Activated CD4-positive, alpha-beta memory T cell treated with anti-CD3 and anti-CD28 coated beads for 36 hours (primary cell): ENCODE results near the gene SCMH1. TPM values are rescaled to one million over a fixed set of nuclear protein-coding genes. Genes with fewer than 3 reads are reported as not detected.

Source experiments
- CTCF ChIA-PET: fragments of 350-600 bp; sonication (Branson Sonifier 250); formaldehyde crosslinking; loops from one replicate; lab custom pipeline; 2021; ENCODE audit warnings: antibody characterized with exemption, inconsistent platforms; lab: Charles Lee
- POLR2A ChIA-PET: fragments of 350-600 bp; sonication (Branson Sonifier 250); formaldehyde crosslinking; loops from one replicate; lab custom pipeline; 2021; ENCODE audit warnings: antibody characterized with exemption; lab: Charles Lee
- DNase-seq: peaks from one replicate; pipeline ENCODE4 v3.0.0-alpha.2; 2020
- H3K27ac Mint-ChIP-seq: one replicate; pipeline ENCODE4 v1.8.0; 2021; ENCODE audit warnings: mixed read lengths
- H3K27me3 Mint-ChIP-seq: one replicate; pipeline ENCODE4 v1.8.0; 2021; ENCODE audit warnings: mixed read lengths
- H3K36me3 Mint-ChIP-seq: one replicate; pipeline ENCODE4 v1.8.0; 2021; ENCODE audit warnings: mixed read lengths
- H3K4me1 Mint-ChIP-seq: one replicate; pipeline ENCODE4 v1.8.0; 2021; ENCODE audit warnings: low read depth, mixed read lengths
- H3K4me3 Mint-ChIP-seq: one replicate; pipeline ENCODE4 v1.8.0; 2021; ENCODE audit warnings: mild to moderate bottlenecking, mixed read lengths
- H3K9me3 Mint-ChIP-seq: one replicate; pipeline ENCODE4 v1.8.0; 2021; ENCODE audit warnings: mixed read lengths
- intact Hi-C: fragments of 100-400 bp; cut with micrococcal nuclease; formaldehyde crosslinking; loops from one replicate; pipeline ENCODE4 v1.15.1; 2023
- total RNA-seq, 2 experiments: library from RNA; stranded (reverse); gene quantifications; one replicate each; pipeline ENCODE4 v1.2.3, GENCODE V29; 2021

The SCMH1 gene
- total RNA-seq, 2 experiments from 2014 or later = 17.7 to 20.7 TPM

GRCh38 chr1:40984066-40984465 is 258.0 kb downstream of the SCMH1 start:
- CTCF ChIA-PET = interaction anchor here (1.0 to 4.5 kb wide), 4 partner anchors 18 to 256 kb away, joined by 3 to 25 read pairs (median 4); no protein-coding TSS in a partner anchor
- H3K9me3 Mint-ChIP-seq = no peaks in the 10 kb centered on the region
- intact Hi-C loops = loop anchor here (1.0 to 10.0 kb wide), 3 partner anchors 19 to 381 kb away; partner anchors contain the start of genes FOXO6 and SCMH1
- H3K27ac Mint-ChIP-seq = peak overlapping the region; percentile 75
- H3K36me3 Mint-ChIP-seq = peaks cover 73% of the 10 kb centered on the region
- peaks cover 59% of the 10 kb centered on the region for H3K4me1 Mint-ChIP-seq
- DNase-seq = no peak
- POLR2A ChIA-PET = interaction anchor here (0.7 to 1.4 kb wide), 2 partner anchors 19 to 258 kb away, joined by 3 to 7 read pairs; partner anchors contain the start of gene SCMH1
- H3K27me3 Mint-ChIP-seq = no peaks in the 10 kb centered on the region
- H3K4me3 Mint-ChIP-seq = peak overlapping the region; percentile 23

GRCh38 chr1:40983286-40983685 is 258.8 kb downstream of the SCMH1 start:
- peaks cover 62% of the 10 kb centered on the region for H3K4me1 Mint-ChIP-seq
- H3K4me3 Mint-ChIP-seq = no peak overlapping the region
- ChIA-PET POLR2A (interaction anchor here (1.4 kb wide), 1 partner anchor 20 kb away, joined by 7 read pairs; no protein-coding TSS in a partner anchor), CTCF (interaction anchor here (4.5 kb wide), 1 partner anchor 21 kb away, joined by 25 read pairs; no protein-coding TSS in a partner anchor)
- intact Hi-C loops = loop anchor here (5.0 to 10.0 kb wide), 2 partner anchors 259 to 382 kb away; partner anchors contain the start of genes FOXO6 and SCMH1
- H3K27me3 Mint-ChIP-seq = no peaks in the 10 kb centered on the region
- no peak for DNase-seq
- peak overlapping the region; percentile 44 for H3K27ac Mint-ChIP-seq
- H3K36me3 Mint-ChIP-seq = peaks cover 66% of the 10 kb centered on the region
- no peaks in the 10 kb centered on the region for H3K9me3 Mint-ChIP-seq

DNA sequence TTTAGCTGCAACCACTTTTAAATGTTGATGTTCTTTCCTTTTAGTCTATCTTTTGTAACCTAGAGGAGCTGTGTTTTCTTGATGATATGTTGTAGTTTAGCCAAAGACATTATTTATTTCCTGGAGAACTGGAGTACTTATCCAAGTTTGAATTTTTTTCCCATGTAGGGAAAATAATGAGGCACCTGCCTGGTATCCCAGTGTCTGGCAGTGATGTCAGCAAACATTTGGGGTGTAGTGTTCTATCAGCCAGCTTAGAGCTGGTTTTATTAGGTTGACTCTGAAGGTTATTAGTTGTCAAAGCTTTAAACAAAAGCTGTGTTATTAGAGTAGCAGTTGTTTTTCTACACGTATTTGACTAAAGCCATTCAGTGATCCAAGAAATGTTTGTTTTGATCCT is 259.4 kb downstream of the SCMH1 start:
- ChIA-PET POLR2A (no interaction called here), CTCF (interaction anchor here (0.9 to 4.5 kb wide), 3 partner anchors 21 to 32 kb away, joined by 4 to 25 read pairs (median 4); no protein-coding TSS in a partner anchor)
- Mint-ChIP-seq H3K9me3 (no peaks in the 10 kb centered on the region), H3K36me3 (peaks cover 61% of the 10 kb centered on the region), H3K27me3 (no peaks in the 10 kb centered on the region), H3K27ac (no peak overlapping the region), H3K4me1 (peaks cover 62% of the 10 kb centered on the region), H3K4me3 (no peak overlapping the region)
- intact Hi-C loops = loop anchor here (5.0 to 10.0 kb wide), 2 partner anchors 260 to 382 kb away; partner anchors contain the start of genes FOXO6 and SCMH1
- no peak for DNase-seq

- intact Hi-C loops = loop anchor here (5.0 to 10.0 kb wide), 2 partner anchors 260 to 383 kb away; partner anchors contain the start of genes FOXO6 and SCMH1
- Mint-ChIP-seq H3K4me1 (peaks cover 62% of the 10 kb centered on the region), H3K36me3 (peaks cover 52% of the 10 kb centered on the region), H3K27me3 (no peaks in the 10 kb centered on the region), H3K27ac (no peak overlapping the region), H3K4me3 (peak overlapping the region; percentile 80), H3K9me3 (no peaks in the 10 kb centered on the region)
- DNase-seq = no peak
- ChIA-PET POLR2A (no interaction called here), CTCF (interaction anchor here (0.9 to 1.8 kb wide), 2 partner anchors 29 to 31 kb away, joined by 4 read pairs; no protein-coding TSS in a partner anchor)
These were observed 260.2 kb downstream of the SCMH1 start for GRCh38 chr1:40981691-40982448.

- peak overlapping the region; percentile 80 for H3K4me3 Mint-ChIP-seq
- H3K27me3 Mint-ChIP-seq = no peaks in the 10 kb centered on the region
- H3K4me1 Mint-ChIP-seq = peaks cover 53% of the 10 kb centered on the region
- ChIA-PET CTCF (interaction anchor here (1.1 to 2.1 kb wide), 3 partner anchors 23 to 32 kb away, joined by 3 to 12 read pairs (median 6); no protein-coding TSS in a partner anchor), POLR2A (interaction anchor here (0.7 to 2.4 kb wide), 7 partner anchors 11 to 941 kb away, joined by 3 to 14 read pairs (median 5); partner anchors contain the start of genes CITED4 and NFYC)
- H3K36me3 Mint-ChIP-seq = peaks cover 39% of the 10 kb centered on the region
- DNase-seq = peak; percentile 81
- no peaks in the 10 kb centered on the region for H3K9me3 Mint-ChIP-seq
- peak overlapping the region; percentile 88 for H3K27ac Mint-ChIP-seq
- intact Hi-C loops = loop anchor here (1.0 to 10.0 kb wide), 3 partner anchors 23 to 384 kb away; partner anchors contain the start of genes FOXO6 and SCMH1
These were observed 261.5 kb downstream of the SCMH1 start for GRCh38 chr1:40980453-40981121.

GRCh38 chr1:40980068-40980452 is 262.0 kb downstream of the SCMH1 start:
- Mint-ChIP-seq H3K36me3 (peaks cover 34% of the 10 kb centered on the region), H3K27me3 (no peaks in the 10 kb centered on the region), H3K27ac (peak overlapping the region; percentile 88), H3K9me3 (no peaks in the 10 kb centered on the region), H3K4me1 (peaks cover 48% of the 10 kb centered on the region), H3K4me3 (peak overlapping the region; percentile 80)
- DNase-seq = no peak
- intact Hi-C loops = loop anchor here (1.0 to 10.0 kb wide), 3 partner anchors 23 to 385 kb away; partner anchors contain the start of genes FOXO6 and SCMH1
- CTCF ChIA-PET = interaction anchor here (1.1 to 2.9 kb wide), 4 partner anchors 24 to 32 kb away, joined by 3 to 12 read pairs (median 7); no protein-coding TSS in a partner anchor
- POLR2A ChIA-PET = interaction anchor here (0.7 to 2.4 kb wide), 7 partner anchors 11 to 941 kb away, joined by 3 to 14 read pairs (median 5); partner anchors contain the start of genes CITED4 and NFYC

GRCh38 chr1:40979241-40980067 is 262.7 kb downstream of the SCMH1 start, which contains the start of gene CTPS1:
Gene CTPS1, plus strand, starts transcription at chr1:40979696. Its CDS starts 3,595 bp downstream, at chr1:40983291.
- Mint-ChIP-seq H3K4me1 (peaks cover 43% of the 10 kb centered on the region), H3K36me3 (peaks cover 30% of the 10 kb centered on the region)
- intact Hi-C loops = loop anchor here (1.0 to 10.0 kb wide), 4 partner anchors 24 to 385 kb away; partner anchors contain the start of genes FOXO6, NFYC and SCMH1

GRCh38 chr1:40978886-40979240 is 263.2 kb downstream of the SCMH1 start:
- ChIA-PET CTCF (interaction anchor here (2.1 to 2.9 kb wide), 2 partner anchors 26 to 31 kb away, joined by 6 to 8 read pairs; no protein-coding TSS in a partner anchor), POLR2A (interaction anchor here (0.6 to 2.4 kb wide), 3 partner anchors 25 to 287 kb away, joined by 3 to 14 read pairs (median 14); partner anchors contain the start of gene NFYC)
- no peaks in the 10 kb centered on the region for H3K9me3 Mint-ChIP-seq
- intact Hi-C loops = loop anchor here (5.0 kb wide), 1 partner anchor 287 kb away; the partner anchor contains the start of gene NFYC
- no peaks in the 10 kb centered on the region for H3K27me3 Mint-ChIP-seq
- H3K36me3 Mint-ChIP-seq = peaks cover 24% of the 10 kb centered on the region
- H3K4me1 Mint-ChIP-seq = peaks cover 41% of the 10 kb centered on the region
- no peak for DNase-seq
- H3K27ac Mint-ChIP-seq = peak overlapping the region; percentile 89
- peak overlapping the region; percentile 81 for H3K4me3 Mint-ChIP-seq

More at GRCh38 chr1:40979241-40980067, 262.7 kb downstream of the SCMH1 start, which contains the start of gene CTPS1:
- Mint-ChIP-seq H3K27ac (peak within 1 kb of the TSS; percentile 89), H3K4me3 (peak within 1 kb of the TSS; percentile 81), H3K27me3 (no peaks in the 10 kb centered on the region), H3K9me3 (no peaks in the 10 kb centered on the region)
- POLR2A ChIA-PET = interaction anchor here (0.6 to 2.4 kb wide), 7 partner anchors 24 to 940 kb away, joined by 3 to 14 read pairs (median 5); partner anchors contain the start of genes CITED4 and NFYC
- peak; percentile 97 for DNase-seq
- CTCF ChIA-PET = interaction anchor here (0.6 to 2.9 kb wide), 5 partner anchors 13 to 31 kb away, joined by 3 to 12 read pairs (median 6); no protein-coding TSS in a partner anchor

- peaks cover 18% of the 10 kb centered on the region for H3K36me3 Mint-ChIP-seq
- H3K4me1 Mint-ChIP-seq = peaks cover 31% of the 10 kb centered on the region
- H3K9me3 Mint-ChIP-seq = no peaks in the 10 kb centered on the region
- no peaks in the 10 kb centered on the region for H3K27me3 Mint-ChIP-seq
- H3K27ac Mint-ChIP-seq = no peak overlapping the region
- ChIA-PET CTCF (interaction anchor here (0.8 to 2.9 kb wide), 2 partner anchors 25 to 29 kb away, joined by 3 to 8 read pairs; no protein-coding TSS in a partner anchor), POLR2A (no interaction called here)
- intact Hi-C loops = loop anchor here (5.0 kb wide), 1 partner anchor 285 kb away; the partner anchor contains the start of gene NFYC
- no peak for DNase-seq
- no peak overlapping the region for H3K4me3 Mint-ChIP-seq
These were observed 264.4 kb downstream of the SCMH1 start for GRCh38 chr1:40977716-40978115.
